Measurements from ENCODE around the gene MED23. TPM values are rescaled to one million over a fixed set of nuclear protein-coding genes. Genes with fewer than 3 reads are reported as not detected.

Gene MED23
- total RNA-seq, 3 donors from 2014 or later, result 25.8 to 40.6 (median 28.2) TPM

DNA sequence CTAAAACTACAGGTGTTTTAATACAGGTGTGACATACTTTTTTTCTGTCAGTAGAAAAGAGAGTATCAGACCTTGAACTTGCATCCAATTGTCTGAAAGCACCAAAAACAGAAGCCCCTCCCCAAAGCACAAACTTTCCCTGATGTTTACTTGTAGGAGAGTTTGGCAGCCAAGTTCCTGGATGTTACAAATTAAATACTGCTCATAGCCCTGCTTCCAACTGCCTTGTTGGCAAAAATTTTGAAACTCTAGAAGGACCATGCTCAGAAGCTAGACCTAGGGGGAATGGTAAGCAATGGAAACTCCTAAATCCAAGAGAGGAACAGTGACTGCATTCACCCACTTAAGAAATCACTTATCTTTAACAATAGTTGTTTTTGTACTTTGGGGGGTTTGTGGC lies 72.0 kb downstream of the MED23 start:
- ATAC-seq (no peak), DNase-seq (no peak)
- no peaks in the 10 kb centered on the region for H3K36me3 ChIP-seq (ENCODE audit: low read depth)
- no peaks in the 10 kb centered on the region for H3K4me1 ChIP-seq (ENCODE audit: low read depth)
- H3K9me3 ChIP-seq, result no peaks in the 10 kb centered on the region
- TF ChIP-seq, protein P1, sequence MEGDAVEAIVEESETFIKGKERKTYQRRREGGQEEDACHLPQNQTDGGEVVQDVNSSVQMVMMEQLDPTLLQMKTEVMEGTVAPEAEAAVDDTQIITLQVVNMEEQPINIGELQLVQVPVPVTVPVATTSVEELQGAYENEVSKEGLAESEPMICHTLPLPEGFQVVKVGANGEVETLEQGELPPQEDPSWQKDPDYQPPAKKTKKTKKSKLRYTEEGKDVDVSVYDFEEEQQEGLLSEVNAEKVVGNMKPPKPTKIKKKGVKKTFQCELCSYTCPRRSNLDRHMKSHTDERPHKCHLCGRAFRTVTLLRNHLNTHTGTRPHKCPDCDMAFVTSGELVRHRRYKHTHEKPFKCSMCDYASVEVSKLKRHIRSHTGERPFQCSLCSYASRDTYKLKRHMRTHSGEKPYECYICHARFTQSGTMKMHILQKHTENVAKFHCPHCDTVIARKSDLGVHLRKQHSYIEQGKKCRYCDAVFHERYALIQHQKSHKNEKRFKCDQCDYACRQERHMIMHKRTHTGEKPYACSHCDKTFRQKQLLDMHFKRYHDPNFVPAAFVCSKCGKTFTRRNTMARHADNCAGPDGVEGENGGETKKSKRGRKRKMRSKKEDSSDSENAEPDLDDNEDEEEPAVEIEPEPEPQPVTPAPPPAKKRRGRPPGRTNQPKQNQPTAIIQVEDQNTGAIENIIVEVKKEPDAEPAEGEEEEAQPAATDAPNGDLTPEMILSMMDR (IDR thresholded peaks at IDR 0.05), result no peak
- intact Hi-C loops (cut with DNase I, micrococcal nuclease), result no loop called here
- H3K4me3 ChIP-seq, result no peak overlapping the region

DNA sequence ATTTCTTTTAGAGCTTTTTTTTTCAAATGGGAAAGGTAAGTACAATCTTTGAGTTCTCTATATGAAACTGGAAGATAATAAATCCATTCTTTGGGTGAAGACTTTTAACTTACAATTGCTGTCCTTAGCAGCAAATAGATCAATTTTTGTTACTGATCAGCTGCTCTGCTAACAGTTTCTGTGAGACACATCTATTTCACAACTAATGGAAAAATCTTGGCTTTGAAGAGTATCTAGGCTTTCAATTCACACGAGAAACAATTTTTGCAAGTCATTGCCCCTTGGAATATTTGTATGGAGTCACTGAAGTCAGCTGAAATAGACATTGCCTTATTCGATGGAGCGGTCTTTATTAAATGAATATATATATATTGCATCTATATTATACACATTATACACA lies 75.5 kb downstream of the MED23 start:
- ATAC-seq, result no peak
- H3K4me1 ChIP-seq (ENCODE audit: low read depth), result no peaks in the 10 kb centered on the region
- no peak for DNase-seq
- TF ChIP-seq, protein P1 (IDR thresholded peaks at IDR 0.05), result no peak
- H3K9me3 ChIP-seq, result no peaks in the 10 kb centered on the region
- intact Hi-C loops (cut with DNase I, micrococcal nuclease), result no loop called here
- H3K4me3 ChIP-seq, result no peak overlapping the region
- H3K36me3 ChIP-seq (ENCODE audit: low read depth), result no peaks in the 10 kb centered on the region

DNA sequence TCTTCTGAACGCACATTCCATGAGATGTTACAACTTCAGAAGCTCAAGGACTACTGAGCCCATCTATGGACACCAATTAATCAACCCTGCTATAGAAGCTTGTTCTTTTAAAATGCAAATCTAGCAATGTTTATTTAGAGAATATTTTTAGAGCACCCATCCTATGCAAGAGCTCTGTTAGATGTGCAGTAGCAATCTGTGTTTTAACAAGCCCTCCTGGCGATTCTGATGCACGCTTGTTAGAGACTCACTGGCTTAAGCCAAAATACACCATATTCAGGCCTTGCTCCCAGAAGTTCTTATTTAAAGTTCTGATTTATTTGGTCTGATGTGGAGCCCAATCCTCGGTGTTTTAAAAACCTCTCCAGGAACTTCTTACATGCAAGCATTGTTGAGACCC lies 76.1 kb downstream of the MED23 start:
- H3K4me1 ChIP-seq (ENCODE audit: low read depth), result no peaks in the 10 kb centered on the region
- H3K4me3 ChIP-seq, result no peak overlapping the region
- ATAC-seq (no peak), DNase-seq (no peak)
- TF ChIP-seq, protein P1 (IDR thresholded peaks at IDR 0.05), result no peak
- intact Hi-C loops (cut with DNase I, micrococcal nuclease), result no loop called here
- no peaks in the 10 kb centered on the region for H3K9me3 ChIP-seq
- H3K36me3 ChIP-seq (ENCODE audit: low read depth), result no peaks in the 10 kb centered on the region

DNA sequence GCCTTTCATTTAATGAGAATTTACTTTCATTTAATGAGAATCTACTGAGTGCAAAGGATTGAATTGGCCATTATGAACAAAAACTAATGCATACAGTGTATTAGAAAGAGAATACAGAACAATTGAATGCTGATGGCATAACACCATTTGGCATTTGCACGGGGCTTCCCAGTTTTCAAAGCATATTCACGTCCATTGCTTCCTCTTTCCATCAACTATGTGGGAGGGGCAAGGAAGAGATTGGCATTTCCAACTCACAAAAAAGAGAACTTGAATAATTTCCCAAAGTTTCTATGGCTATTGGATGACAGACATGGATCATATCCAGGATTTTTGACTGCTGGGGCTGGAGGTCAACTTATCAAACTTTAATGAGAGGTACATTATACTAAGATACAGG lies 78.2 kb downstream of the MED23 start:
- no peak for ATAC-seq
- TF ChIP-seq, protein P1 (IDR thresholded peaks at IDR 0.05), result no peak
- no peaks in the 10 kb centered on the region for H3K4me1 ChIP-seq (ENCODE audit: low read depth)
- H3K36me3 ChIP-seq (ENCODE audit: low read depth), result no peaks in the 10 kb centered on the region
- no peak for DNase-seq
- H3K4me3 ChIP-seq, result no peak overlapping the region
- intact Hi-C loops (cut with DNase I, micrococcal nuclease), result no loop called here
- no peaks in the 10 kb centered on the region for H3K9me3 ChIP-seq

DNA sequence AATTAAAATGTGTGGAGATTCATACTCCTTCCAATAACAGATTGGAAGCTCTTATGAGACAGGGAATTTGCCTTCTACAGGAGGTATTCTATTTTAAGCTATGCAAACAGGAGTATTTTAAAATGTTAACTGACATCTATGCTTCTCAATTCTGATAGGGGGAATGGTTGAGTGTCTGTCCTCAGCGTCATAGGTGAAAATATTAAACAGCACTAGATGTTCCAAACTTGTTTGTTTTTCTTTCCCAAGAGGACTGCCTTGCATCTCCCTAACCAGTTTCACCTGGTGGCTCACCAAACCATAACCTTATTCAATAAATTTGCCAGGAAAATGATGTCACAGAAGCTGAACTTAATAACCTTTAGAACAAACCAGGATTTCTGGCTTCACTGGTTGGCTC lies 79.6 kb downstream of the MED23 start:
- Histone ChIP-seq H3K36me3 (ENCODE audit: low read depth) (no peaks in the 10 kb centered on the region), H3K4me1 (ENCODE audit: low read depth) (no peaks in the 10 kb centered on the region), H3K4me3 (no peak overlapping the region), H3K9me3 (no peaks in the 10 kb centered on the region)
- intact Hi-C loops (cut with DNase I, micrococcal nuclease), result no loop called here
- TF ChIP-seq, protein P1 (IDR thresholded peaks at IDR 0.05), result no peak
- no peak for ATAC-seq
- no peak for DNase-seq

DNA sequence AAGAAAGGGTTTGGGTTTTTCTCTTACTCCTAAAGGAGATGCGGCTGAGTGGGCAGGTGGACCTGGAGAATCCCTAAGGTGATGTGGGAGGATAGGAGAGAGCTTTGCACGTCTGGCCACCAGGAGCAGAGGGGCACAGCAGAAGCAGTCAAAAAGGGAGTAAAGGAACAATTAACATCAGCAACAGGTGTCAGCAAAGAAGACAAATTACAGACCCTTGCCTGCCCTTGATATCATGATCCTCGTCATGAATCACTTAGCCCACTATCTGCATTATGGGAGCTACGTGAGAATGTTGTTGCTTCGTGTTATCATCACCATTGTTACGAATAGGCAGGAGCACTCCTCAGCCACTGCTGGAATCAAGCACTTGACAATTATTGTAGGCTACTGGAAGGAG lies 80.6 kb downstream of the MED23 start:
- intact Hi-C loops (cut with DNase I, micrococcal nuclease), result no loop called here
- no peaks in the 10 kb centered on the region for H3K9me3 ChIP-seq
- no peak for ATAC-seq

More for the DNA sequence above, 80.6 kb downstream of the MED23 start:
- H3K4me1 ChIP-seq (ENCODE audit: low read depth), result no peaks in the 10 kb centered on the region
- no peak overlapping the region for H3K4me3 ChIP-seq
- H3K36me3 ChIP-seq (ENCODE audit: low read depth), result no peaks in the 10 kb centered on the region
- DNase-seq, result no peak
- TF ChIP-seq, protein P1 (IDR thresholded peaks at IDR 0.05), result no peak

All from mucosa of descending colon (tissue), 3 donors.